Measurements from ENCODE around the gene SYNDIG1L. TPM values are rescaled to one million over a fixed set of nuclear protein-coding genes. Genes with fewer than 3 reads are reported as not detected.

The SYNDIG1L gene
- total RNA-seq, 4 donors from 2014 or later, result 0.14 to 0.30 TPM; not detected in 2

DNA sequence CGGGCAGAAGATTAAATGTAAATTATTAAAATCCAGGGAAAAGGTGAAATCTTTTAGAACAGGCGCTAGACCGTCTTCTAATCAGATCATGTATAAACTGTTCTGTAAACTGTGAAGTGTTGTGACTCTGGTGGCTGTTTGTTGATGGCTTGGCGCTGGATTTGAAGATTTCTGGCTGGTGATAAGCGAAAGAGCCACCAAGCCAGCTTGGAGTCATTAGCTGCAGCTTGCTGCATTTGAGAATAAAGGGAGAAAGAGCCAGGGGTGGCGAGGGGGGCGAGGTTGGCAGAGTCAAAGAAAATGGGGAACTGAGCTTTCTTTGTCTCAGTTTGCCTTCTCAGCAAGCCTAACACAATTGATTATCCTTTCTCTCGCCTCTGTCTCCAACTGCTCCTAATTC is 8.0 kb downstream of the SYNDIG1L start:
- H3K36me3 ChIP-seq, result no peaks in the 10 kb centered on the region
- no peaks in the 10 kb centered on the region for H3K9me3 ChIP-seq
- H3K4me1 ChIP-seq, result no peaks in the 10 kb centered on the region
- no peak overlapping the region for H3K4me3 ChIP-seq
- no peaks in the 10 kb centered on the region for H3K27me3 ChIP-seq
- DNase-seq, result no peak
- no peak overlapping the region for H3K27ac ChIP-seq
- intact Hi-C loops (cut with DNase I; ENCODE audit: low total_unique reads), result no loop called here
- TF ChIP-seq, protein P1, sequence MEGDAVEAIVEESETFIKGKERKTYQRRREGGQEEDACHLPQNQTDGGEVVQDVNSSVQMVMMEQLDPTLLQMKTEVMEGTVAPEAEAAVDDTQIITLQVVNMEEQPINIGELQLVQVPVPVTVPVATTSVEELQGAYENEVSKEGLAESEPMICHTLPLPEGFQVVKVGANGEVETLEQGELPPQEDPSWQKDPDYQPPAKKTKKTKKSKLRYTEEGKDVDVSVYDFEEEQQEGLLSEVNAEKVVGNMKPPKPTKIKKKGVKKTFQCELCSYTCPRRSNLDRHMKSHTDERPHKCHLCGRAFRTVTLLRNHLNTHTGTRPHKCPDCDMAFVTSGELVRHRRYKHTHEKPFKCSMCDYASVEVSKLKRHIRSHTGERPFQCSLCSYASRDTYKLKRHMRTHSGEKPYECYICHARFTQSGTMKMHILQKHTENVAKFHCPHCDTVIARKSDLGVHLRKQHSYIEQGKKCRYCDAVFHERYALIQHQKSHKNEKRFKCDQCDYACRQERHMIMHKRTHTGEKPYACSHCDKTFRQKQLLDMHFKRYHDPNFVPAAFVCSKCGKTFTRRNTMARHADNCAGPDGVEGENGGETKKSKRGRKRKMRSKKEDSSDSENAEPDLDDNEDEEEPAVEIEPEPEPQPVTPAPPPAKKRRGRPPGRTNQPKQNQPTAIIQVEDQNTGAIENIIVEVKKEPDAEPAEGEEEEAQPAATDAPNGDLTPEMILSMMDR (IDR thresholded peaks at IDR 0.05), result no peak
- no peak for TF ChIP-seq POLR2A (IDR thresholded peaks at IDR 0.05)

DNA sequence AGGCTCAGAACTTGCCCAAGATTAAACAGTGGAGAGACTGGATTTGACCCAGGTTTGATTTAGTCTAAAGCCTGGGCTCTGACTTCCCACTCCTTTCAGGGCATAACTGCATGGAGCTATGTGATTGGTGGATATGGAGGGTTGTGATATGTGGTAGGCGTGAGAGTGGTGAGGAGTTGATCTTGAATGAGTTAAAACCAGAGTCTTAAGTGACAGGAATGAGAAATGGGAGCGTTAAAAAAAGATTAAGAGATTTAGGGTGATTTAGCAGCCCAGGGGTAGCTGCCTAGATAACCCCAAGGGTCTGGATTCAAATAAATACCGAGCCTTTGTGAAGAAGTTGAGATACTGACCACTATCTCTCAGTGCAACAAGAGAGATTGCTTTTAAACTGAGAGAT is 8.4 kb downstream of the SYNDIG1L start:
- Histone ChIP-seq H3K36me3 (no peaks in the 10 kb centered on the region), H3K27me3 (no peaks in the 10 kb centered on the region), H3K4me1 (no peaks in the 10 kb centered on the region), H3K4me3 (no peak overlapping the region), H3K27ac (no peak overlapping the region), H3K9me3 (no peaks in the 10 kb centered on the region)
- intact Hi-C loops (cut with DNase I; ENCODE audit: low total_unique reads), result no loop called here
- no peak for TF ChIP-seq POLR2A (IDR thresholded peaks at IDR 0.05)
- TF ChIP-seq, protein P1 (IDR thresholded peaks at IDR 0.05), result no peak
- DNase-seq, result no peak

DNA sequence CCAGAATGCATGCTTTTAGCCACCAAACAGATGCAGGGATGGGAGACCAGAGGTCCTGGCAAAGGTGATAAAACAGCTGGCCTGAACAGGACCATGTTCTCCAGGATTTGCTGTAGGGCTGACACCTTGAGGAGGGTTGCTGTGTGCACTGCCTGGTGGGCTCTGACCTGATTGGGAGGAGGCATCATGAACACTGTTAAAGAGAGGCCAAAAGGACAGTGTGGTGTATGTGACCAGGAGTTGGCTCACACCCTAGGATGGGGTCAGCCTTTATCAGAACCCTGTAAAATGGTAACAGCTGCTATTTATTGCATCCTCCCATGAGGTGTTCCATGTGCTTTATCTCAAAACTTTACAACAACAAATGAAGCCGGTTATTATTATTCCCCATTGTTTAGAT is 8.8 kb downstream of the SYNDIG1L start:
- intact Hi-C loops (cut with DNase I; ENCODE audit: low total_unique reads), result no loop called here
- Histone ChIP-seq H3K27me3 (no peaks in the 10 kb centered on the region), H3K4me1 (no peaks in the 10 kb centered on the region), H3K9me3 (no peaks in the 10 kb centered on the region), H3K27ac (no peak overlapping the region), H3K36me3 (no peaks in the 10 kb centered on the region), H3K4me3 (no peak overlapping the region)
- no peak for TF ChIP-seq POLR2A (IDR thresholded peaks at IDR 0.05)
- TF ChIP-seq, protein P1 (IDR thresholded peaks at IDR 0.05), result no peak
- DNase-seq, result no peak

DNA sequence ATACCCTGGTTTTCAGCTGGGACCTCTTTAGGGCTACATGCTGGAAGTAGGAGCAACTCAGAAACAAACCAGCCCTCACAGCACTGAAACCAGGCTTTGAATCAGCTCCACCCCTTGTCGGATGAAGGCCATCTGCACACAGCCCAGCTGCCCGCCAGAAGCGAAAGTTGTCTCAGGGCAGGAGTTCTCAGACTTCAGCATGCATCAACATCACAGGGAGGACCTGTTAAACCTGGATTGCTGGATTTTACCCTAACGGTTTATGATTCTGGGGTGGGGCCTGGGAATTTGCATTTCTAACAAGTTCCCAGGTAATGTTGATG is 10.9 kb downstream of the SYNDIG1L start:
- Histone ChIP-seq H3K36me3 (no peaks in the 10 kb centered on the region), H3K9me3 (no peaks in the 10 kb centered on the region), H3K27ac (no peak overlapping the region), H3K27me3 (no peaks in the 10 kb centered on the region), H3K4me1 (no peaks in the 10 kb centered on the region), H3K4me3 (no peak overlapping the region)
- no peak for DNase-seq
- intact Hi-C loops (cut with DNase I; ENCODE audit: low total_unique reads), result no loop called here
- TF ChIP-seq, protein P1 (IDR thresholded peaks at IDR 0.05), result no peak
- TF ChIP-seq POLR2A (IDR thresholded peaks at IDR 0.05), result no peak

DNA sequence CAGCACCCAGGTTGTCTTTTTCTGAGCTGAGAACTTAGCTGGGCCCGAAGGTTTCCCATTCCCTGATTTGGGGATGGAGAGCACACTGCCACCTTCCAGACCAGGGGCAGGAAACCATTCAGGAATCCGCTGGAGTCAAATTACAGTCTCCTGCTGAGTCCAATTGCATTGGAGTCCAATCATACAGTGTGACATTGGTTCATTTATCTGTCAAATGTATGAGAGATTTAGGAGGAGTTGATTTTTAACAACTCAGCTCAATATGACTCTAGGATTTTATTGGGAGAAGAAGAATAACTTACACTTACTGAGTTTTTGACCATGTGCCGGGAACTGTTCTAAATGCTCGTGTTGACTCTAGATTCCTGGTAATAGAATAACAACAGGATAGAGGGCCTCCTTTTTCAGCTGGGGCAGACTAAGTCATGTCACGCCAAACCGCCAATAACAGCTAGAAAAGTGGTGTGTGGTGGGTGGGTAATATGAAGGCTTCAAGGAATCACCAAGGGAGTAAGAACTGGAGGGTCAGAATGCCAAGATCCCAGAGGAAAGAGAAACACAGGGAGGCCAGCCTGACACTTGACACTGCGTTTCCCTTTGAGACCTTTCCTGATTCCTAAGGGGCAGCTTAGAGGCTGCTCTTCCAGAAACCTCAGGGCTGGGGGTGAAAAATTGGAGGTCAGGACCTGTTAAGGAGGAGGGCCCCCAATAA is 11.5 kb downstream of the SYNDIG1L start:
- Histone ChIP-seq H3K4me1 (no peaks in the 10 kb centered on the region), H3K9me3 (no peaks in the 10 kb centered on the region), H3K27ac (no peak overlapping the region), H3K4me3 (no peak overlapping the region), H3K36me3 (no peaks in the 10 kb centered on the region), H3K27me3 (no peaks in the 10 kb centered on the region)
- TF ChIP-seq, protein P1 (IDR thresholded peaks at IDR 0.05), result no peak
- TF ChIP-seq POLR2A (IDR thresholded peaks at IDR 0.05), result no peak
- intact Hi-C loops (cut with DNase I; ENCODE audit: low total_unique reads), result no loop called here
- no peak for DNase-seq
